Measurements from ENCODE around the gene COQ5. TPM values are rescaled to one million over a fixed set of nuclear protein-coding genes. Genes with fewer than 3 reads are reported as not detected.
"Not testable (repeated sequence)": the region's sequence is repeated elsewhere in the genome, so short reads cannot be mapped to it uniquely, and the experiment has no call there.

The COQ5 gene
- total RNA-seq, 1 donor from 2014 or later = 35.6 TPM

DNA sequence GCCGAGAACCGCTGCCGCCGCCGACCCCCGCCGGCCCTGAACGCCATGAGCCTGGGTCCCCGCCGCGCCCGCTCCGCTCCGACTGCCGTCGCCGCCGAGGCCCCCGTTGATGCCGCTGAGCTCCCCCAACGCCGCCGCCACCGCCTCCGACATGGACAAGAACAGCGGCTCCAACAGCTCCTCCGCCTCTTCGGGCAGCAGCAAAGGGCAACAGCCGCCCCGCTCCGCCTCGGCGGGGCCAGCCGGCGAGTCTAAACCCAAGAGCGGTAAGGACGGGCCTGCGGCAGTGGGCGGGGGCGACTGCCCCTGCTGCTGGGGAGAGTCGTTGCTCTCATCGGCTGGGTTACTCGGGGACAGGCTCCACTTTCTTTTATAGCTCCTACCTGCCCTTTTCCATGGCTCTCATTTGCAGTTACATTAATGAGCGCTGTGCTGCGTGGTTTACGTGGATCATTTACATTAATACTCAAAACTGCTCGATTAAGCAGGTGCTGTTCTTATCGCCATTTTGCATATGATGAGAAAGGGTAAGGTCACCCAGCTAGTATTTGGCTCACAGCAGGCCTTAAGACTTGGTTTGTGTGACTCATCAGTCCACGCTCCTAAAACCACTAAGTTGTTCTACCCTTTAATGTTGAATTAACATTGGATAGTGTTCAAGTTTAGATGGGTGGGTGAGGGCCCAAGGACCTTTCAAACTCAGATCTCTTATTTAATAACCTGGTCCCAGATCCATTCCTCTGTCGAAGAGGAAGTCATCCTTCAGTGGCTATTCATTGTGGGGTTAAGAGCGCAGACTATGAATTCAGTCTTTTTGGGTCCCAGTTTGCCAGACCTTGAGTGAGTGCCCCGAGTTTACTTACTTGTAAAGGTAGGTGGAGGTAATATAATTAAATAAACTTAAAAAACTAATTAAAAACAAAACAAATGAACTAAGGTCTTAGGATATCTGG, 6.0 kb upstream of the COQ5 start:
- Mint-ChIP-seq H3K4me1 (ENCODE audit: unreplicated experiment) (peaks cover 38% of the 10 kb centered on the region), H3K27me3 (no peaks in the 10 kb centered on the region), H3K27ac (peak overlapping the region; percentile 92), H3K9me3 (no peaks in the 10 kb centered on the region), H3K4me3 (peak overlapping the region; percentile 94), H3K36me3 (peaks cover 9% of the 10 kb centered on the region)
- TF ChIP-seq, protein P1, sequence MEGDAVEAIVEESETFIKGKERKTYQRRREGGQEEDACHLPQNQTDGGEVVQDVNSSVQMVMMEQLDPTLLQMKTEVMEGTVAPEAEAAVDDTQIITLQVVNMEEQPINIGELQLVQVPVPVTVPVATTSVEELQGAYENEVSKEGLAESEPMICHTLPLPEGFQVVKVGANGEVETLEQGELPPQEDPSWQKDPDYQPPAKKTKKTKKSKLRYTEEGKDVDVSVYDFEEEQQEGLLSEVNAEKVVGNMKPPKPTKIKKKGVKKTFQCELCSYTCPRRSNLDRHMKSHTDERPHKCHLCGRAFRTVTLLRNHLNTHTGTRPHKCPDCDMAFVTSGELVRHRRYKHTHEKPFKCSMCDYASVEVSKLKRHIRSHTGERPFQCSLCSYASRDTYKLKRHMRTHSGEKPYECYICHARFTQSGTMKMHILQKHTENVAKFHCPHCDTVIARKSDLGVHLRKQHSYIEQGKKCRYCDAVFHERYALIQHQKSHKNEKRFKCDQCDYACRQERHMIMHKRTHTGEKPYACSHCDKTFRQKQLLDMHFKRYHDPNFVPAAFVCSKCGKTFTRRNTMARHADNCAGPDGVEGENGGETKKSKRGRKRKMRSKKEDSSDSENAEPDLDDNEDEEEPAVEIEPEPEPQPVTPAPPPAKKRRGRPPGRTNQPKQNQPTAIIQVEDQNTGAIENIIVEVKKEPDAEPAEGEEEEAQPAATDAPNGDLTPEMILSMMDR (conservative IDR thresholded peaks at IDR 0.05) = no peak
- DNase-seq (ENCODE audit: extremely low spot score, unreplicated experiment) = peak; percentile 76

DNA sequence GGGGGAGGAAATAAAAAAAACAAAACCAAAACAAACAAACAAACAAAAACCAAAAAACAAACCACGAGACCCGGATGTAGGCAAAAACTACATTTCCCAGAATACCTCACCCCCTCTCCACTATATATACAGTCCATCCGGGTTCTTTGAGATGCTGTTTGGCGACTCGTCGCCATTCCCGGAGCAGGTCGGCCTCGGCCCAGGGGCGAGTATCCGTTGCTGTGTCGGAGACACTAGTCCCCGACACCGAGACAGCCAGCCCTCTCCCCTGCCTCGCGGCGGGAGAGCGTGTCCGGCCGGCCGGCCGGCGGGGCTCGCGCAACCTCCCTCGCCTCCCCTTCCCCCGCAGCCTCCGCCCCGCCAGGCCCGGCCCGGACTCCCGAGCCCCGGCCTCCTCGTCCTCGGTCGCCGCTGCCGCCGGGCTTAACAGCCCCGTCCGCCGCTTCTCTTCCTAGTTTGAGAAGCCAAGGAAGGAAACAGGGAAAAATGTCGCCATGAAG, 5.3 kb upstream of the COQ5 start, which contains the start of gene RNF10:
TSS of gene RNF10 (plus strand) at position 154 of the 500 bp plus-strand sequence. CDS start 456 bp downstream, outside the sequence.
- Mint-ChIP-seq H3K4me3 (peak within 1 kb of the TSS; percentile 94), H3K9me3 (no peaks in the 10 kb centered on the region), H3K27ac (peak within 1 kb of the TSS; percentile 92), H3K4me1 (ENCODE audit: unreplicated experiment) (peaks cover 41% of the 10 kb centered on the region), H3K27me3 (no peaks in the 10 kb centered on the region), H3K36me3 (peaks cover 6% of the 10 kb centered on the region)
- TF ChIP-seq, protein P1 (conservative IDR thresholded peaks at IDR 0.05) = no peak
- DNase-seq (ENCODE audit: extremely low spot score, unreplicated experiment) = peak; percentile 79

DNA sequence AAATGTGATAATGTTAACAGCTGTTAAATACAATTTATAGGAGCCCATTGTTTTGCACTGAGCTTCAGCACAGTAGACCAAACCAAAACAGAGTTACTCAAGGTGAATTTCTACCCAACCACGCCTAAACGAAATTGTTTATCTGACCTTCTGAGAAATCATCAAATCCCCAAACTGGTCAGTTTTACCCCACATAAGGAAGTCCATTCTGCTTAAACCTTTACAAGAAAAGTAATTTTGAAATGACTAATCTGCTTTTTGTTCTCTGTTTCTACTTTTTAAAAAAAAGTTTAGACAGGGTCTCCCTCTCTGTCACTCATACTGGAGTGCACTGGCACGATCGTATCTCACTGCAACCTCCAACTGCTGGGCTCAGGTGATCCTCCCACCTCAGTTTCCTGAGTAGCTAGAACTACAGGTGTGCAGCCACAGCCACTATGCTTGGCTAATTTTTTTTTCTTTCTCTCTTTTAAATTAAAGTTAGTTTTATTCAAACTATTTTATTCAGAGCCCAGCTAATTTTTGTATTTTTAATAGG, 3.8 kb upstream of the COQ5 start:
- H3K4me1 Mint-ChIP-seq (ENCODE audit: unreplicated experiment) = peaks cover 33% of the 10 kb centered on the region
- peaks cover 4% of the 10 kb centered on the region for H3K36me3 Mint-ChIP-seq
- DNase-seq (ENCODE audit: extremely low spot score, unreplicated experiment) = no peak
- no peaks in the 10 kb centered on the region for H3K27me3 Mint-ChIP-seq
- TF ChIP-seq, protein P1 (conservative IDR thresholded peaks at IDR 0.05) = no peak
- H3K27ac Mint-ChIP-seq = no peak overlapping the region
- H3K4me3 Mint-ChIP-seq = peak overlapping the region; percentile 11
- H3K9me3 Mint-ChIP-seq = no peaks in the 10 kb centered on the region

DNA sequence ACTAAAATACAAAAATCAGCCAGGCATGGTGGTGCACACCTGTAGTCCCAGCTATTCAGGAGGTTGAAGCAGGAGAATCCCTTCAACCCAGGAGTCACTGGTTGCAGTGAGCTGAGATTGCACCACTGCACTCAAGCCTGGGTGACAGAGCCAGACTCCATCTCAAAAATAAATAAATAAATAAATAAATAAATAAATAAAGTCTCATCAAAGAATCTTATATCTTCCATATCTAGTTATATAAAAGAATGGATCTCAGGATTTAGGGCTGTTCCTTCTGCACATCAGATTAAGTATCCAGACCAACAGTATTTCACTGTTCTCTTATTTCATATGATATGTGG, 1.4 kb upstream of the COQ5 start:
- H3K27me3 Mint-ChIP-seq; DNase-seq (ENCODE audit: extremely low spot score, unreplicated experiment); H3K9me3 Mint-ChIP-seq; H3K4me3 Mint-ChIP-seq; H3K36me3 Mint-ChIP-seq: not testable (repeated sequence)
- Mint-ChIP-seq H3K4me1 (ENCODE audit: unreplicated experiment) (peaks cover 20% of the 10 kb centered on the region), H3K27ac (peak overlapping the region; percentile 99)

DNA sequence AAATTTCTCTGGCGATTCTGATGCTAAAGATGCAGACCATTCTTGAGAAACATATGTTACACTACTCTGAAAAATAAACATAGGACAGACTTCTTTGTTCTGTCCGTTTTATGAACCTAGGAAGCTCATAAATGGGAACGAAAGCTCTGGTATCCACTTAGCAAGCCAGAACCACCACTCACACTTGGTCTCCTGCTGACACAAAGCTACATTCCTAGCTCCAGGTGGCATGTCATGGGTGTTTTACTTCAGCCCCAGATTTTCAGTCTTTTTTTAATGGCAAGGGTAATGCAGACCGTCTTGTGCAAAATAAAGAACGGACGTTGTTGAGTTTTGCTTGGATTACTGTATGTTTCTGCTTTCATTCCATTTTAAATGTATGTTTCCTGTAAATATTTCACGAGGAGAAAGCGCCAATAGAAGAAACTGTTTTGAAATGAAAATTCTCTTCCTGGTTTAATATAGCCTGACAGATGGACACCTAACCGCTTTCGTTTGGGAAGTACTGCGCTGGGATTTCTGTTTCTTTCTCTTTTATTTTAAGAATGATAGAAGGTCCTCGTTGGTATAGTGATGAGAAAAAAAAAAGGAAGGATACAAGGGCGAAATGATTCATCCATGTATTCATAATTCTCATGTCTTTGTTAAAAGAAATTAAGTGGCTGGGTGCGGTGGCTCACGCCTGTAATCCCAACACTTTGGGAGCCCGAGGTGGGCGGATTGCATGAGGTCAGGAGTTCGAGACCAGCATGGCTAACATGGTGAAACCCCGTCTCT, 871 bp upstream of the COQ5 start:
- peaks cover 20% of the 10 kb centered on the region for H3K4me1 Mint-ChIP-seq (ENCODE audit: unreplicated experiment)
- peak overlapping the region; percentile 99 for H3K27ac Mint-ChIP-seq
- no peaks in the 10 kb centered on the region for H3K27me3 Mint-ChIP-seq
- TF ChIP-seq, protein P1 (conservative IDR thresholded peaks at IDR 0.05) = no peak
- H3K9me3 Mint-ChIP-seq = no peaks in the 10 kb centered on the region
- peak overlapping the region; percentile 100 for H3K4me3 Mint-ChIP-seq
- no peak for DNase-seq (ENCODE audit: extremely low spot score, unreplicated experiment)
- H3K36me3 Mint-ChIP-seq = no peaks in the 10 kb centered on the region
